Measurements from ENCODE around the gene PLXND1. TPM values are rescaled to one million over a fixed set of nuclear protein-coding genes. Genes with fewer than 3 reads are reported as not detected.
A peak's percentile ranks its signal among the peaks of the same experiment; 100 is the strongest.

The PLXND1 gene
- 100 to 1,000 TPM; 207 to 246 TPM for total RNA-seq

GRCh38 chr3:129606636-129607390 lies at the start of gene PLXND1:
PLXND1 (minus strand) TSS chr3:129606676; CDS start chr3:129606639, 37 bp downstream.
- Histone ChIP-seq H3K9me3 (no peaks in the 10 kb centered on the region), H3K4me3 (peak within 1 kb of the TSS; percentile 86), H3K36me3 (no peaks in the 10 kb centered on the region), H3K4me1 (ENCODE audit: control insufficient read depth in 1 of 2, low read depth in 2 of 2) (peaks cover 51 to 74% of the 10 kb centered on the region in 2 donors), H3K27me3 (replicated peaks; ENCODE audit: insufficient read depth) (no peaks in the 10 kb centered on the region), H3K27ac (peak within 1 kb of the TSS; percentile 91 to 94)
- TF ChIP-seq, protein P1, sequence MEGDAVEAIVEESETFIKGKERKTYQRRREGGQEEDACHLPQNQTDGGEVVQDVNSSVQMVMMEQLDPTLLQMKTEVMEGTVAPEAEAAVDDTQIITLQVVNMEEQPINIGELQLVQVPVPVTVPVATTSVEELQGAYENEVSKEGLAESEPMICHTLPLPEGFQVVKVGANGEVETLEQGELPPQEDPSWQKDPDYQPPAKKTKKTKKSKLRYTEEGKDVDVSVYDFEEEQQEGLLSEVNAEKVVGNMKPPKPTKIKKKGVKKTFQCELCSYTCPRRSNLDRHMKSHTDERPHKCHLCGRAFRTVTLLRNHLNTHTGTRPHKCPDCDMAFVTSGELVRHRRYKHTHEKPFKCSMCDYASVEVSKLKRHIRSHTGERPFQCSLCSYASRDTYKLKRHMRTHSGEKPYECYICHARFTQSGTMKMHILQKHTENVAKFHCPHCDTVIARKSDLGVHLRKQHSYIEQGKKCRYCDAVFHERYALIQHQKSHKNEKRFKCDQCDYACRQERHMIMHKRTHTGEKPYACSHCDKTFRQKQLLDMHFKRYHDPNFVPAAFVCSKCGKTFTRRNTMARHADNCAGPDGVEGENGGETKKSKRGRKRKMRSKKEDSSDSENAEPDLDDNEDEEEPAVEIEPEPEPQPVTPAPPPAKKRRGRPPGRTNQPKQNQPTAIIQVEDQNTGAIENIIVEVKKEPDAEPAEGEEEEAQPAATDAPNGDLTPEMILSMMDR (IDR thresholded peaks at IDR 0.05): no peak
- ATAC-seq (ENCODE audit: insufficient number of reproducible peaks, low FRiP score, low read depth) (peak; percentile 32), DNase-seq (ENCODE audit: low spot score) (no peak)

DNA sequence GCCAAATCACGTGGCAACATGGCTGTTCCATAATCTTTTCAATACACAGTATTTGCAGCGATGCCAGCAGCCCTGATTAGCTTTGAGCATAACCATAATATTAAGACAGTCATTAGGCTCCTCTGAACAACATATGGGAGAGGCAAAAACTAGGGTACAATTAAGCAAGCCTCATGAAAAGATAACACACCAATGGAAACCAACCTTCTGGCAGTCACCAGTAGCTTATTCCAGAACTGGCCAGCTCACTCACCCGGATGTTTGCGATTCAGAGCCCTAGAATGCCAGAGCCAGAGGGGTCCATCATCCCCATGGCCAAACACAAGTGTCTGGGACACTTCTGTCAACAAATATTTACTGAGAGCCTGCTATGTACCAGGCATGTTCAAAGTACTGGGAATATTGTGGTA lies 48.8 kb upstream of the PLXND1 start:
- TF ChIP-seq, protein P1 (IDR thresholded peaks at IDR 0.05): no peak
- Histone ChIP-seq H3K4me1 (ENCODE audit: control insufficient read depth in 1 of 2, low read depth in 2 of 2) (peaks cover 20 to 45% of the 10 kb centered on the region in 2 donors), H3K9me3 (no peaks in the 10 kb centered on the region), H3K4me3 (no peak overlapping the region), H3K27ac (no peak overlapping the region), H3K36me3 (peaks cover 3% of the 10 kb centered on the region), H3K27me3 (replicated peaks; ENCODE audit: insufficient read depth) (no peaks in the 10 kb centered on the region)
- ATAC-seq (ENCODE audit: insufficient number of reproducible peaks, low FRiP score, low read depth) (no peak), DNase-seq (ENCODE audit: low spot score) (no peak)

GRCh38 chr3:129654131-129654530 lies 47.7 kb upstream of the PLXND1 start:
- Histone ChIP-seq H3K4me1 (ENCODE audit: control insufficient read depth in 1 of 2, low read depth in 2 of 2) (peaks cover 20 to 51% of the 10 kb centered on the region in 2 donors), H3K9me3 (no peaks in the 10 kb centered on the region), H3K27me3 (replicated peaks; ENCODE audit: insufficient read depth) (no peaks in the 10 kb centered on the region), H3K36me3 (peaks cover 3% of the 10 kb centered on the region), H3K4me3 (no peak overlapping the region), H3K27ac (no peak overlapping the region)
- TF ChIP-seq, protein P1 (IDR thresholded peaks at IDR 0.05): no peak
- DNase-seq (ENCODE audit: low spot score): no peak
- ATAC-seq (ENCODE audit: insufficient number of reproducible peaks, low FRiP score, low read depth): no peak

GRCh38 chr3:129653019-129653418 lies 46.5 kb upstream of the PLXND1 start:
- H3K36me3 ChIP-seq: peaks cover 3% of the 10 kb centered on the region
- H3K4me3 ChIP-seq: no peak overlapping the region
- DNase-seq (ENCODE audit: low spot score) (no peak), ATAC-seq (ENCODE audit: insufficient number of reproducible peaks, low FRiP score, low read depth) (no peak)
- TF ChIP-seq, protein P1 (IDR thresholded peaks at IDR 0.05): no peak
- H3K27ac ChIP-seq: no peak overlapping the region
- peaks cover 16 to 44% of the 10 kb centered on the region in 2 donors for H3K4me1 ChIP-seq (ENCODE audit: control insufficient read depth in 1 of 2, low read depth in 2 of 2)
- no peaks in the 10 kb centered on the region for H3K9me3 ChIP-seq
- no peaks in the 10 kb centered on the region for H3K27me3 ChIP-seq (replicated peaks; ENCODE audit: insufficient read depth)

DNA sequence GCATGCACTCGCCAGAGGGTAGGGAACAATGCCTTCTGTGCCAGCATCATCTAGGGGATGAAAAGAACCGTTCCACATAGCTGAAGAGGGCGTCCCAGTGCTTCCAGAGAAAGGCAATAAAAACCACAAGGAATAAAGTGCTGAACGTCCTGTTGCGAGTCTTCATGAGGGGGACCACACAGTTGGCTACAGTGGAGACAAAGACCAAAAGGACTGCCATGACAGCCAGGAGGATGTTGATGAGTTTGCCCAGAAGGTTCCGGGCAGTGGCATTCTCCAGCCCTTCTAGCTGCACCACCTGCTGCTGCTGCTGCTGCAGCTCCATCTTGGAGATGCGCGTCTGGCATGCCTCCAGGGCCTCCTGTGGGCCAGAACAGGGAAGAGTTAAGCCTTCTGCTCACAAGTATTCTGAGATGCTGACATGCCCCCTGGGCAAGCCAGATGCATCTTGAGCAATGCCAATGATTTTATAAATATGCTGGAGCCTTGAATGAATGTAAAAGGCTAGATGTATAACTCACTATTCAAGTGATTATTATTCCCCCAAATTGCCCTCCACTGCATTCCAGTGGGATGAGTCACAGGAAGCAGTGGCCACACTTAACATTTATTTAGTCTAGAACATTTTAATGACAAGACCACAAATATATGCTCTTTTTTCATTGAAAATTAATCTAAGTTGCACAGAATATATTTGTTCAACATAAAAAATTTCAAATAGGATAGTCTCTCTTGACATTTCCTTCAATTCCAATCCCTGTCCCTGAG lies 45.1 kb upstream of the PLXND1 start:
- Histone ChIP-seq H3K36me3 (peaks cover 3% of the 10 kb centered on the region), H3K9me3 (no peaks in the 10 kb centered on the region), H3K27ac (no peak overlapping the region), H3K4me3 (no peak overlapping the region), H3K27me3 (replicated peaks; ENCODE audit: insufficient read depth) (no peaks in the 10 kb centered on the region), H3K4me1 (ENCODE audit: control insufficient read depth in 1 of 2, low read depth in 2 of 2) (peaks cover 11 to 31% of the 10 kb centered on the region in 2 donors)
- no peak for ATAC-seq (ENCODE audit: insufficient number of reproducible peaks, low FRiP score, low read depth)
- TF ChIP-seq, protein P1 (IDR thresholded peaks at IDR 0.05): no peak
- DNase-seq (ENCODE audit: low spot score): no peak

Data from thoracic aorta (tissue), 2 donors.